ENCODE results near the gene C21orf58. TPM values are rescaled to one million over a fixed set of nuclear protein-coding genes. Genes with fewer than 3 reads are reported as not detected.

Gene C21orf58
- total and polyA plus RNA-seq, 5 donors from 2014 or later: 0.64 to 5.2 (median 0.90) TPM

DNA sequence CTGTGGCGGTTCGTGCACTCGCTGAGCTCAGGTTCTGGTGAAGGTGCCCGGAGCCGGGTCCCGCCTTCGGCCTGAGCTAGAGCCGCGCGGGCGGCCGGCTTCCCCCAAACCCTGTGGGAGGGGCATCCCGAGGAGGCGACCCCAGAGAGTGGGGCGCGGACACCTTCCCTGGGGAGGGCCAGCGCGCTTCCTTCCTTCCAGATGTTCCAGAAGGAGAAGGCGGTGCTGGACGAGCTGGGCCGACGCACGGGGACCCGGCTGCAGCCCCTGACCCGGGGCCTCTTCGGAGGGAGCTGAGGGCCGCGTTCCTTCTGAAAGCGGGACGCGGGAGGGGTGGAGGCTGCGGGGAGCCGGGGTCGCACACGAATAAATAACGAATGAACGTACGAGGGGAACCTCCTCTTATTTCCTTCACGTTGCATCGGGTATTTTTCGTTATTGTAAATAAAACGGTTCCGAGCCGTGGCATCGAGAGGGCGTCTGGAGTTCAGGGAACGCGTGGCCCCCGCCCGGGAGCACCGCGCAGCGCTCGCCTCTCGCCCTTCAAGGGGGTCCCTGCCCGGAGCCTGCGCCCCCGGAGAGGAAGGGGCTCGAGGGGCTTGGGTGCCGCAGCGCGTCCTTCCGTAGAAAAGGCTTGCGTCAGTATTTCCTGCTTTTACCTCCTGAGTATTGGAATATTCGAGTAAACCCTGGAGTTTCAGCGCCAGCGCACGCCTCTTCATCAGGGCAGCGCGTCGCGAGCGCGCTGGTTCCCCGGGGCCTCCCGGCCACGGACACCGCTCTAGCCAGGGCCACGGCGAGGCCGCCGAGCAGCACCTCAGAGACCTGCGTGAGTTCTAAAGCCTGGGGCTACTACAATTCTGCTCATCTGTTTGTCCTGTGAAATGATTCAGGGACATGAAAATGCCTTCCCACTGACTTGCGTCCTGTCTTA, 26.1 kb downstream of the C21orf58 start:
- Histone ChIP-seq H3K9me3 (ENCODE audit: control insufficient read depth in 2 of 2, low read length in 2 of 2) (no peaks in the 10 kb centered on the region), H3K4me3 (ENCODE audit: low read depth, low read length) (peak overlapping the region; percentile 32), H3K36me3 (ENCODE audit: control insufficient read depth, insufficient read depth, low read length) (no peaks in the 10 kb centered on the region), H3K4me1 (ENCODE audit: control insufficient read depth, insufficient read depth, low read length, poor library complexity, severe bottlenecking) (peaks cover 10% of the 10 kb centered on the region), H3K27me3 (ENCODE audit: control insufficient read depth, insufficient read depth, low read length) (peaks cover 2% of the 10 kb centered on the region), H3K27ac (ENCODE audit: insufficient read depth, low read length, poor library complexity, severe bottlenecking) (no peak overlapping the region)
- Mint-ChIP-seq H3K27me3 (no peaks in the 10 kb centered on the region), H3K4me3 (peak overlapping the region; percentile 81 to 84 (median 82)), H3K4me1 (peaks cover 0 to 18% (median 3%) of the 10 kb centered on the region in 4 donors), H3K27ac (no peak overlapping the region), H3K36me3 (no peaks in the 10 kb centered on the region), H3K9me3 (peaks cover 0 to 3% (median 0%) of the 10 kb centered on the region in 7 donors)
- DNase-seq: no peak
- ATAC-seq (ENCODE audit: low read depth in 2 of 2): no peak

DNA sequence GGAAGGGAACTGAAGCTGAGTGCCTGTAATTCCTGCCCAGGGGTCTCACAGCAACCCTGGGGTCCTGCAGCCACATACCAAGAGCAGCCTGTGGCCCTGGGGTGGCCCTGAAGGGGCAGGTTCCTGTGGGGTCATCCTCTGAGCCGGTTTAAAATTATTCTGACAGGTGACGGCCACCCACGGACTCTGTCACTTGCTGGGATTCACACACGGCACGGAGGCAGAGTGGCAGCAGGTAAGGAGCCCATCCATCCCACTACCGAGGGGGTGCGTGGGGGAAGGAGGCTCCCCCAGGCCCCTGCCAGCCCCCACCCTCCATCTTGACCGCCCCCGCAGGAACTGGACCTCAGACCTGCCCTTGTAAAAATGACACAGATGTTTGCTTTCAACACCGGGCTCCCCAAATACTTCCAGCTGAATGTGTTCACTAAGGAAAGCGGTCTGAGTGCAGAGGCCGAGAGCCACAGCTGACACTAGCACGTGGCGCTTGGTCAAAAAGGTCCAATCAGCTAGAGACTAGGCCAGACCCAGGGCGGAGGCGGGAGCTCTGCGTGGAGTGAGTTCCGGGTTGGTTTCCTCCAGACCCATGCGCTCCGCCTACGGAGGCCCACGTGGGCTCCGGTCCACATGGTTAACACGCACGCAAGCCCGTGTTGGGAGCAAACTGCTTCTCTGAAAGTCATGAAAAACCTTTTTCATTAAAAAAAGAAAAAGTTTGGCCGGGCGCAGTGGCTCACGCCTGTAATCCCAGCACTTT, 27.5 kb downstream of the C21orf58 start:
- Histone ChIP-seq H3K4me3 (ENCODE audit: low read depth, low read length) (peak overlapping the region; percentile 26), H3K36me3 (ENCODE audit: control insufficient read depth, insufficient read depth, low read length) (peaks cover 7% of the 10 kb centered on the region), H3K4me1 (ENCODE audit: control insufficient read depth, insufficient read depth, low read length, poor library complexity, severe bottlenecking) (peaks cover 10% of the 10 kb centered on the region), H3K9me3 (ENCODE audit: control insufficient read depth in 2 of 2, low read length in 2 of 2) (no peaks in the 10 kb centered on the region), H3K27ac (ENCODE audit: insufficient read depth, low read length, poor library complexity, severe bottlenecking) (no peak overlapping the region), H3K27me3 (ENCODE audit: control insufficient read depth, insufficient read depth, low read length) (peaks cover 2% of the 10 kb centered on the region)
- Mint-ChIP-seq H3K27ac (peak overlapping the region in 2 of 3 donors; percentile 35 to 43), H3K9me3 (peaks cover 0 to 3% (median 0%) of the 10 kb centered on the region in 7 donors), H3K4me3 (peak overlapping the region; percentile 69 to 90 (median 76)), H3K4me1 (peaks cover 0 to 18% (median 3%) of the 10 kb centered on the region in 4 donors), H3K36me3 (peaks cover 8% of the 10 kb centered on the region), H3K27me3 (no peaks in the 10 kb centered on the region)
- DNase-seq (peak; percentile 44 to 80 (median 51)), ATAC-seq (ENCODE audit: low read depth in 2 of 2) (peak; percentile 75 to 88)

DNA sequence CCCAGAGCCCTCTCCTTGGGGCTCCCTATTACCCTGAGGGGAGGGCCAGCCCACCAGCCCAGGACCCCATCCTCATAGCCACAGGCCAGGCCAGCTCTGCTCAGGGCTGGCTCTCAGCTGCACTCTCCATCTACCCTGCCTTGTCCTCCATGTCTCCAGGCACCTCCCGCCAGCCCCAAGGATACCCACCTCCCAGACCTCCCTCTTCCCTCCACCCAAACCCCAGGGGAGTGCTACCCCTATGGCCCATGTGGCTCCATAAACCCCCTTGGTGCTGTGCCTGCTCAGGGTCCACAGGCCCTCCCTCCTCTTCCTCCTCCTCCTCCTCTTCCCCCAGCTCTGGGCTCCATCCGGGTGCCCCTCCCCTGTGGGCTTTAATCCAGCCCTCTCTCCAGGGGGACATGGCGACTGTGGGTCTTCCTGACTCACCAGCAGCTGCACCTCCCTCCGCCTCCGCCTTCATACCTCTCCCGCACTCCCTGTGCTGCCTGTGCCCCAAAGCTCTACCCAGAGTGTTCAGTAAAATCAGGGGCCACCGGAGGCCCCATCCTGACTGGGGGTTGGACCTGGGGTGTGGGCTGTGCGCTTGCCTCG, 28.4 kb downstream of the C21orf58 start:
- Mint-ChIP-seq H3K4me3 (peak overlapping the region in 1 of 4 donors; percentile 88), H3K36me3 (peaks cover 13% of the 10 kb centered on the region), H3K4me1 (peaks cover 0 to 21% (median 3%) of the 10 kb centered on the region in 4 donors), H3K9me3 (peaks cover 0 to 3% (median 0%) of the 10 kb centered on the region in 7 donors), H3K27me3 (no peaks in the 10 kb centered on the region), H3K27ac (peak overlapping the region in 1 of 3 donors; percentile 71)
- Histone ChIP-seq H3K27ac (ENCODE audit: insufficient read depth, low read length, poor library complexity, severe bottlenecking) (no peak overlapping the region), H3K27me3 (ENCODE audit: control insufficient read depth, insufficient read depth, low read length) (peaks cover 2% of the 10 kb centered on the region), H3K4me3 (ENCODE audit: low read depth, low read length) (no peak overlapping the region), H3K4me1 (ENCODE audit: control insufficient read depth, insufficient read depth, low read length, poor library complexity, severe bottlenecking) (peaks cover 10% of the 10 kb centered on the region), H3K36me3 (ENCODE audit: control insufficient read depth, insufficient read depth, low read length) (peaks cover 7% of the 10 kb centered on the region), H3K9me3 (ENCODE audit: control insufficient read depth in 2 of 2, low read length in 2 of 2) (no peaks in the 10 kb centered on the region)
- ATAC-seq (ENCODE audit: low read depth in 2 of 2): no peak
- DNase-seq: no peak

DNA sequence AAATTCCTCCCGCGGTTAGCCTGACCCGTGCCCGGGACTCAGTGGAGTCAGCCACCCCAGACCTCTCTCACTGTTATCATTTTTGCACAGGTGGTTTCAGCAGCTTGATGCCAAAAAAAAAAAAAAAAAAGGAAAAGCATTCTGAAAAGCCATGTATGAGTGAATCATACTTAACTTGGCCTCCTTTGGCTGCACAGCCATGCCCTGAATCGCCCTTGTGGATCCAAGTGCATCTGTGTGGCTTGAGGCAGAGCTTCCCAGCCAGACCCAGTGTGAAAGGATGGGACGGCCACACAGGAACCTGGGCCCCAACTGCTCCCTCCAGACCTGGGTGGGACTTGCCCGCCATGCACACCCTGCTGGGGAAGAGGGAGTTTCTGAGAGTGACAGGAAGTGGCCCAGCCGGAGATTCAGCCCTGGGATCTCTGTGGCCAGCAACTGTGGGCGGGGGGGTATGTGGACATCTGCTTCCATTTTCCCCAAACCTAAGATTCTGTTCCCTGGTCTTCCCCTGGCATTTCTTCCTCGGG, 29.0 kb downstream of the C21orf58 start:
- peaks cover 13% of the 10 kb centered on the region for H3K36me3 Mint-ChIP-seq
- DNase-seq (no peak), ATAC-seq (ENCODE audit: low read depth in 2 of 2) (no peak)
- peaks cover 0 to 3% (median 0%) of the 10 kb centered on the region in 7 donors for H3K9me3 Mint-ChIP-seq
- Histone ChIP-seq H3K27me3 (ENCODE audit: control insufficient read depth, insufficient read depth, low read length) (peaks cover 2% of the 10 kb centered on the region), H3K36me3 (ENCODE audit: control insufficient read depth, insufficient read depth, low read length) (peaks cover 7% of the 10 kb centered on the region), H3K9me3 (ENCODE audit: control insufficient read depth in 2 of 2, low read length in 2 of 2) (no peaks in the 10 kb centered on the region), H3K4me1 (ENCODE audit: control insufficient read depth, insufficient read depth, low read length, poor library complexity, severe bottlenecking) (peaks cover 10% of the 10 kb centered on the region), H3K27ac (ENCODE audit: insufficient read depth, low read length, poor library complexity, severe bottlenecking) (no peak overlapping the region), H3K4me3 (ENCODE audit: low read depth, low read length) (no peak overlapping the region)
- H3K27me3 Mint-ChIP-seq: no peaks in the 10 kb centered on the region
- no peak overlapping the region for H3K4me3 Mint-ChIP-seq
- peak overlapping the region in 1 of 3 donors; percentile 20 for H3K27ac Mint-ChIP-seq
- H3K4me1 Mint-ChIP-seq: peaks cover 0 to 23% (median 6%) of the 10 kb centered on the region in 4 donors

DNA sequence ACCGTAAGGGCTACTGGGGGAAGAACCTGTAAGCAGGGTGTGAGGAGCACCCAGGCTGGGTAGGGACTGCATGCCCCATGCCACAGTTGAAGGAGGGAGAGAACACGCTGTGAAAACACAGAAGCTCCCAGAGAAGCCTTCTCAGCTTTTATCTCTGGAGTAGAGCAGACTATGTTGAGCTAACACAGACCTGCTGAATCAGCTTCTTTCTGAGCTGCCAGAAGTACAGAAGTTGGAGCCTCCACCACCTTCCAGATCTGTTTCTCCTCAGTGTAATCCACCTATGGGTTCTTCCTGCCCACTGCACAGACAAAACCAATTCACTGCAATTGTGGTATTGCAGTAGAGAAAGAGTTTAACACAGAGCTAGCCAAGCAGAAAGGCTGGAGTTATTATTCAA, 32.1 kb downstream of the C21orf58 start:
- Histone ChIP-seq H3K36me3 (ENCODE audit: control insufficient read depth, insufficient read depth, low read length) (peaks cover 7% of the 10 kb centered on the region), H3K27me3 (ENCODE audit: control insufficient read depth, insufficient read depth, low read length) (no peaks in the 10 kb centered on the region), H3K9me3 (ENCODE audit: control insufficient read depth in 2 of 2, low read length in 2 of 2) (no peaks in the 10 kb centered on the region), H3K27ac (ENCODE audit: insufficient read depth, low read length, poor library complexity, severe bottlenecking) (no peak overlapping the region), H3K4me1 (ENCODE audit: control insufficient read depth, insufficient read depth, low read length, poor library complexity, severe bottlenecking) (peaks cover 8% of the 10 kb centered on the region), H3K4me3 (ENCODE audit: low read depth, low read length) (no peak overlapping the region)
- Mint-ChIP-seq H3K36me3 (peaks cover 19% of the 10 kb centered on the region), H3K4me1 (peaks cover 4 to 41% (median 23%) of the 10 kb centered on the region in 4 donors), H3K9me3 (peaks cover 0 to 3% (median 0%) of the 10 kb centered on the region in 7 donors), H3K27me3 (no peaks in the 10 kb centered on the region), H3K27ac (no peak overlapping the region), H3K4me3 (no peak overlapping the region)
- DNase-seq (no peak), ATAC-seq (ENCODE audit: low read depth in 2 of 2) (no peak)

DNA sequence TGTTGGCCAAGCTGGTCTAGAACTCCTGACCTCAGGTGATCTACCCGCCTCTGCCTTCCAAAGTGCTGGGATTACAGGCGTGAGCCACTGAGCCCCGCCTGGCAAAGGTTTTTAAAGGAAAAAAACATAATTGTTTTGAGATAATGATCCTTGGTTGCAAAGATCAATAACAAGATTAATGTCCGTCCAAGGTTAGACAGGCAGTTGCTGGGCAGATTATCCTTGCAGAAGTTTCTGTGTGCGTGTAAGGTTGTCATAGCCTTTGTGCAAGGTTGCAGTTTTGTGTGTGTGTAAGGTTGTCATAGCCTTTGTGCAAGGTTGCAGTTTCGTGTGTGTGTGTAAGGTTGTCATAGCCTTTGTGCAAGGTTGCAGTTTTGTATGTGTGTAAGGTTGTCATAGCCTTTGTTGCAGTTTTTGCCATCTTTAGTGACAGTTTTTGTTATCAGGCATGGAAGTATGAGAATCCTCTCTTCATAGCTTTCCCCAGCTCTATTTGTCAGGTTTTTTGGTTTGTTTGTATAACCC, 34.0 kb downstream of the C21orf58 start:
- Mint-ChIP-seq H3K4me1 (peaks cover 10 to 48% (median 30%) of the 10 kb centered on the region in 4 donors), H3K36me3 (peaks cover 25% of the 10 kb centered on the region), H3K27ac (peak overlapping the region in 1 of 3 donors; percentile 80), H3K27me3 (no peaks in the 10 kb centered on the region), H3K4me3 (peak overlapping the region in 2 of 4 donors; percentile 6 to 30), H3K9me3 (no peaks in the 10 kb centered on the region)
- peaks cover 18% of the 10 kb centered on the region for H3K4me1 ChIP-seq (ENCODE audit: control insufficient read depth, insufficient read depth, low read length, poor library complexity, severe bottlenecking)
- ATAC-seq (ENCODE audit: low read depth in 2 of 2) (no peak), DNase-seq (no peak)
- no peak overlapping the region for H3K27ac ChIP-seq (ENCODE audit: insufficient read depth, low read length, poor library complexity, severe bottlenecking)
- H3K36me3 ChIP-seq (ENCODE audit: control insufficient read depth, insufficient read depth, low read length): peaks cover 7% of the 10 kb centered on the region
- H3K4me3 ChIP-seq (ENCODE audit: low read depth, low read length): no peak overlapping the region
- H3K9me3 ChIP-seq (ENCODE audit: control insufficient read depth in 2 of 2, low read length in 2 of 2): no peaks in the 10 kb centered on the region
- H3K27me3 ChIP-seq (ENCODE audit: control insufficient read depth, insufficient read depth, low read length): no peaks in the 10 kb centered on the region

DNA sequence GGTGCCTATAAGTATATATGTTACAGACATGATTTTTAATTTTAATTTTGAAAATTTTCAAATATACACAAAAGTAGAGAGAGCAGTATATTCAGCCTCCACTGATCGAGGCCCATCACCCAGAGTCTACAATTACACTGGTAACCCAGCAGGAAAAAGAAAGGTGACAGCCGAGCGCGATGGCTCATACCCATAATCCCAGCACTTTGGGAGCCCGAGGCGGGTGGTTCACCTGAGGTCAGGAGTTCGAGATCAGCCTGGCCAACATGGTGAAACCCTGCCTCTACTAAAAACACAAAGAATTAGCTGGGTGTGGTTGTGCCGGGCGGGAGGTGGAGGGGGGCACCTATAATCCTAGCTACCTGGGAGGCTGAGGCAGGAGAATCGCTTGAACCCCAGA, 36.1 kb downstream of the C21orf58 start:
- Histone ChIP-seq H3K9me3 (ENCODE audit: control insufficient read depth in 2 of 2, low read length in 2 of 2) (no peaks in the 10 kb centered on the region), H3K27me3 (ENCODE audit: control insufficient read depth, insufficient read depth, low read length) (no peaks in the 10 kb centered on the region), H3K4me3 (ENCODE audit: low read depth, low read length) (no peak overlapping the region), H3K4me1 (ENCODE audit: control insufficient read depth, insufficient read depth, low read length, poor library complexity, severe bottlenecking) (peaks cover 39% of the 10 kb centered on the region), H3K27ac (ENCODE audit: insufficient read depth, low read length, poor library complexity, severe bottlenecking) (no peak overlapping the region), H3K36me3 (ENCODE audit: control insufficient read depth, insufficient read depth, low read length) (peaks cover 7% of the 10 kb centered on the region)
- no peaks in the 10 kb centered on the region for H3K9me3 Mint-ChIP-seq
- H3K27ac Mint-ChIP-seq: no peak overlapping the region
- ATAC-seq (ENCODE audit: low read depth in 2 of 2): no peak
- no peak for DNase-seq
- peaks cover 20 to 65% (median 44%) of the 10 kb centered on the region in 4 donors for H3K4me1 Mint-ChIP-seq
- peak overlapping the region in 3 of 4 donors; percentile 88 to 100 (median 98) for H3K4me3 Mint-ChIP-seq
- peaks cover 32% of the 10 kb centered on the region for H3K36me3 Mint-ChIP-seq
- H3K27me3 Mint-ChIP-seq: no peaks in the 10 kb centered on the region
